CD4-positive, alpha-beta T cell treated with Interferon alpha-2 for 1 hour (primary cell): ENCODE measurements around the gene GNAI2.
"Not testable (repeated sequence)": the region's sequence is repeated elsewhere in the genome, so short reads cannot be mapped to it uniquely, and the experiment has no call there.

Experiments
- DNase-seq, 2 donors: peaks; one replicate each; pipeline ENCODE4 v3.0.0-alpha.2; 2020 to 2022

Gene GNAI2

GRCh38 chr3:50248387-50248786 is 12.4 kb downstream of the GNAI2 start:
- no peak for DNase-seq

- DNase-seq: no peak
Observed at GRCh38 chr3:50249457-50249856, 13.5 kb downstream of the GNAI2 start.

- DNase-seq: no peak
Observed at GRCh38 chr3:50250514-50250913, 14.5 kb downstream of the GNAI2 start.

- no peak for DNase-seq
Observed at GRCh38 chr3:50251220-50251619, 15.2 kb downstream of the GNAI2 start.

GRCh38 chr3:50254577-50255250 is 18.7 kb downstream of the GNAI2 start:
- DNase-seq: peak in 1 of 2 donors; percentile 59

- DNase-seq: no peak
Observed at GRCh38 chr3:50255251-50255615, 19.2 kb downstream of the GNAI2 start.

GRCh38 chr3:50256978-50257890 is 21.2 kb downstream of the GNAI2 start:
- peak in 1 of 2 donors; percentile 50 for DNase-seq

- no peak for DNase-seq
Observed at GRCh38 chr3:50258029-50258680, 22.2 kb downstream of the GNAI2 start.

- DNase-seq: no peak
Observed at GRCh38 chr3:50258979-50259378, 23.0 kb downstream of the GNAI2 start.

- no peak for DNase-seq
Observed at GRCh38 chr3:50259432-50260026, 23.5 kb downstream of the GNAI2 start.

- peak; percentile 85 to 88 for DNase-seq
Observed at GRCh38 chr3:50260027-50260941, 24.3 kb downstream of the GNAI2 start.

GRCh38 chr3:50260942-50261441 is 25.0 kb downstream of the GNAI2 start:
- DNase-seq: no peak

GRCh38 chr3:50261505-50261904 is 25.5 kb downstream of the GNAI2 start:
- DNase-seq: no peak

- DNase-seq: not testable (repeated sequence)
Observed at GRCh38 chr3:50262200-50262599, 26.2 kb downstream of the GNAI2 start.

GRCh38 chr3:50262778-50263177 is 26.8 kb downstream of the GNAI2 start:
- no peak for DNase-seq

GRCh38 chr3:50263478-50264382 is 27.7 kb downstream of the GNAI2 start:
- no peak for DNase-seq

GRCh38 chr3:50264383-50264963 is 28.5 kb downstream of the GNAI2 start:
- DNase-seq: no peak

GRCh38 chr3:50264964-50265485 is 29.0 kb downstream of the GNAI2 start:
- no peak for DNase-seq

- no peak for DNase-seq
Observed at GRCh38 chr3:50265571-50265970, 29.6 kb downstream of the GNAI2 start.

- no peak for DNase-seq
Observed at GRCh38 chr3:50266017-50266416, 30.0 kb downstream of the GNAI2 start.
